NCI-H2196 (cell line): Measurements from ENCODE around the gene MUTYH.

Experiments
- DNase-seq: peaks from one replicate; lab custom pipeline; 2025; ENCODE audit not compliant: unreplicated experiment; lab: John Stamatoyannopoulos, UW

The MUTYH gene

DNA sequence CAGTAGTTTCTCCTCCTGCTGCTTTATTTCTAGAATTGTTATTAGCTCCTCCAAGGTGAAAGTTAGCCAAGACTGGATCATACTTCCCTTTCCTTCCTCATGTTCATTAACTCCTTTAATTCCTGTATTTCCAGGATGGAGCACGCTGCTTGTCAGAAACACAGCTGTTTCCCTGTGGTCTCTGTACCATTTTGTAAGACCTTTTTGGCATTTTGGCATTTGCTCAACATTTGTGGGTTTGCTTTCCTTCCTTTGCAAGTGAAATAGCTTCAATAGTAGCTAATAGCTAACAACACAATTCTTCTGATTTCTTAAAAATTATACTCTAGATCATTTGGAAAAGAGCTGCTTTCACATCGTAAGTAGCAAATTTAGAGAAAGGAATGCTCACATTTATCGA lies 57.9 kb downstream of the MUTYH start:
- DNase-seq, result no peak
